IMR-90 (cell line): ENCODE measurements around the gene MEGF11. TPM values are rescaled to one million over a fixed set of nuclear protein-coding genes. Genes with fewer than 3 reads are reported as not detected.
A peak's percentile ranks its signal among the peaks of the same experiment; 100 is the strongest.

Experiments used
- ATAC-seq: fragments of 200-7000 bp; cut with Tn5 transposase; 2 replicates; pipeline ENCODE4 v1.9.1; 2020; ENCODE audit warnings: low read depth, mild to moderate bottlenecking, moderate library complexity
- BruUV-seq: library from RNA; stranded (reverse); fragments of 400-500 nt; replicated peaks from 2 replicates; lab custom pipeline; 2021; lab: Mats Ljungman, UMichigan
- CTCF ChIA-PET: fragments of 300-600 bp; formaldehyde crosslinking; extraction: SDS; loops from one replicate; lab custom pipeline; 2021; ENCODE audit warnings: antibody characterized with exemption; lab: Yijun Ruan, JAX
- POLR2A ChIA-PET: fragments of 300-600 bp; sonication (Branson Sonifier 250); formaldehyde crosslinking; loops from one replicate; lab custom pipeline; 2022; ENCODE audit warnings: antibody characterized with exemption; ENCODE audit not compliant: unreplicated experiment; lab: Charles Lee
- DNase-seq: peaks from one replicate; pipeline ENCODE4 v3.0.0; 2013
- H2AFZ ChIP-seq: replicated peaks from 2 replicates; pipeline ENCODE3; 2013; ENCODE audit warnings: low read length, mild to moderate bottlenecking; ENCODE audit not compliant: poor library complexity
- H2AK5ac ChIP-seq: 2 replicates; pipeline ENCODE4 v1.6.1; 2013; ENCODE audit warnings: low read depth, low read length, inconsistent platforms
- H2AK9ac ChIP-seq: replicated peaks from 2 replicates; pipeline ENCODE3; 2013; ENCODE audit warnings: mild to moderate bottlenecking, low read depth, low read length, moderate library complexity; ENCODE audit not compliant: poor library complexity
- H2BK120ac ChIP-seq: 2 replicates; pipeline ENCODE4 v1.6.1; 2013; ENCODE audit warnings: low read depth, low read length, inconsistent platforms
- H2BK15ac ChIP-seq: 3 replicates; pipeline ENCODE4 v1.6.1; 2013; ENCODE audit warnings: low read depth, low read length, inconsistent platforms
- H2BK20ac ChIP-seq: 2 replicates; pipeline ENCODE4 v1.6.1; 2013; ENCODE audit warnings: low read depth, mild to moderate bottlenecking, inconsistent platforms, low read length, moderate library complexity
- H2BK5ac ChIP-seq: 2 replicates; pipeline ENCODE4 v1.6.1; 2013; ENCODE audit warnings: mild to moderate bottlenecking, low read depth, low read length, inconsistent platforms; ENCODE audit not compliant: poor library complexity, severe bottlenecking
- H3K14ac ChIP-seq: replicated peaks from 2 replicates; pipeline ENCODE4 v1.6.1; 2013; ENCODE audit warnings: low read depth, low read length, inconsistent platforms
- H3K18ac ChIP-seq: 2 replicates; pipeline ENCODE4 v1.6.1; 2013; ENCODE audit warnings: low read depth, low read length, control low read depth
- H3K23ac ChIP-seq: 2 replicates; pipeline ENCODE4 v1.6.1; 2013; ENCODE audit warnings: low read depth, low read length, inconsistent platforms
- H3K27ac ChIP-seq: 2 replicates; pipeline ENCODE4 v1.5.1; 2013; ENCODE audit warnings: mild to moderate bottlenecking, control low read depth, low read length; ENCODE audit not compliant: insufficient read depth
- H3K27me3 ChIP-seq: 2 replicates; pipeline ENCODE4 v1.6.1; 2013; ENCODE audit warnings: low read length; ENCODE audit not compliant: control insufficient read depth, insufficient read depth
- H3K36me3 ChIP-seq: 2 replicates; pipeline ENCODE4 v1.6.1; 2013; ENCODE audit warnings: low read length, mixed read lengths; ENCODE audit not compliant: control insufficient read depth, insufficient read depth
- H3K4ac ChIP-seq: 2 replicates; pipeline ENCODE4 v1.6.1; 2013; ENCODE audit warnings: low read depth, low read length, inconsistent platforms
- H3K4me1 ChIP-seq: 2 replicates; pipeline ENCODE4 v1.6.1; 2013; ENCODE audit warnings: low read length, mixed read lengths; ENCODE audit not compliant: control insufficient read depth, insufficient read depth
- H3K4me2 ChIP-seq: 2 replicates; pipeline ENCODE4 v1.6.1; 2013; ENCODE audit warnings: low read depth, mild to moderate bottlenecking, control low read depth, low read length, moderate library complexity
- H3K4me3 ChIP-seq: 2 replicates; pipeline ENCODE4 v1.5.1; 2013; ENCODE audit warnings: low read depth, mild to moderate bottlenecking, control low read depth, low read length, moderate library complexity; ENCODE audit not compliant: insufficient read depth
- H3K56ac ChIP-seq: 2 replicates; pipeline ENCODE4 v1.6.1; 2013; ENCODE audit warnings: low read length, inconsistent platforms; ENCODE audit not compliant: insufficient read depth; ENCODE audit errors: extremely low read depth
- H3K79me1 ChIP-seq, 2 experiments: 2 replicates each; pipeline ENCODE4 v1.6.1; 2013; ENCODE audit warnings: low read length in 2 of 2, inconsistent platforms in 1 of 2, low read depth in 1 of 2
- H3K9ac ChIP-seq: 2 replicates; pipeline ENCODE4 v1.6.1; 2013; ENCODE audit warnings: low read depth, low read length, control low read depth
- H3K9me1 ChIP-seq: 2 replicates; pipeline ENCODE4 v1.6.1; 2013; ENCODE audit warnings: low read length, inconsistent platforms; ENCODE audit not compliant: insufficient read depth
- H3K9me3 ChIP-seq: 2 replicates; pipeline ENCODE4 v1.6.1; 2013; ENCODE audit warnings: low read length; ENCODE audit not compliant: control insufficient read depth, insufficient read depth
- H4K20me1 ChIP-seq: 2 replicates; pipeline ENCODE4 v1.6.1; 2013; ENCODE audit warnings: low read length, inconsistent platforms; ENCODE audit not compliant: insufficient read depth
- H4K5ac ChIP-seq: 2 replicates; pipeline ENCODE4 v1.6.1; 2013; ENCODE audit warnings: mild to moderate bottlenecking, low read depth, low read length, control low read depth
- H4K8ac ChIP-seq, 2 experiments: 2 replicates each; pipeline ENCODE4 v1.6.1; 2013; ENCODE audit warnings: low read depth in 2 of 2, low read length in 2 of 2, control low read depth in 1 of 2, inconsistent platforms in 1 of 2
- H4K91ac ChIP-seq: 2 replicates; pipeline ENCODE4 v1.6.1; 2013; ENCODE audit warnings: low read depth, low read length, inconsistent platforms; ENCODE audit not compliant: insufficient read depth
- BHLHE40 ChIP-seq: fragments of 150-350 bp; IDR thresholded peaks from 2 replicates; pipeline ENCODE4 v1.6.1; 2016; ENCODE audit warnings: mild to moderate bottlenecking, low read depth, low read length
- CEBPB ChIP-seq: IDR thresholded peaks from 2 replicates; pipeline ENCODE4 v1.6.1; 2012; ENCODE audit warnings: low read depth, low read length, improper control_type of control experiment
- CHD1 ChIP-seq: IDR thresholded peaks from 2 replicates; pipeline ENCODE4 v1.6.1; 2012; ENCODE audit warnings: low read depth, low read length, improper control_type of control experiment
- CTCF ChIP-seq: conservative IDR thresholded peaks from 2 replicates; pipeline ENCODE4 v1.5.1; 2012; ENCODE audit warnings: mild to moderate bottlenecking, low read depth, low read length, improper control_type of control experiment
- RAD21 ChIP-seq: IDR thresholded peaks from 2 replicates; pipeline ENCODE4 v1.6.1; 2012; ENCODE audit warnings: low read length, improper control_type of control experiment
- RCOR1 ChIP-seq: IDR thresholded peaks from 2 replicates; pipeline ENCODE4 v1.6.1; 2012; ENCODE audit warnings: mild to moderate bottlenecking, low read length, improper control_type of control experiment; ENCODE audit not compliant: insufficient replicate concordance
- RFX5 ChIP-seq: IDR thresholded peaks from 2 replicates; pipeline ENCODE4 v1.8.0; 2012; ENCODE audit warnings: low read depth, mild to moderate bottlenecking, low read length, moderate library complexity
- SMC3 ChIP-seq: fragments of 150-350 bp; IDR thresholded peaks from 2 replicates; pipeline ENCODE4 v1.6.1; 2016; ENCODE audit warnings: low read depth, mild to moderate bottlenecking, antibody characterized with exemption, low read length, moderate library complexity
- WGBS, 2 experiments: methylation state at CpG; one replicate each; pipeline versions ENCODE4 v1.1.5 to v1.1.7; 2013; ENCODE audit warnings: missing lambda C conversion rate in 2 of 2; ENCODE audit not compliant: insufficient read length in 1 of 2; ENCODE audit errors: extremely low coverage in 2 of 2; 5-methylcytosine and 5-hydroxymethylcytosine counted together
- dilution Hi-C: fragments of 300-500 bp; cut with HindIII; formaldehyde crosslinking; loops from one replicate; pipeline ENCODE4 v1.14.3; 2018; ENCODE audit warnings: low sequenced_read_pairs; ENCODE audit not compliant: unreplicated experiment
- in situ Hi-C: fragments of 300-500 bp; cut with MboI; formaldehyde crosslinking; loops from 3 replicates; pipeline ENCODE4 v1.14.3; 2019; ENCODE audit warnings: low sequenced_read_pairs, inconsistent platforms, mixed read lengths
- intact Hi-C: fragments of 100-400 bp; cut with micrococcal nuclease; formaldehyde crosslinking; loops from 2 replicates; pipeline ENCODE4 v1.10.0; 2022
- polyA plus RNA-seq, 3 experiments: library from polyadenylated mRNA; depleted of rRNA; stranded (reverse); fragments of >200 nt; gene quantifications; 2 replicates each; pipeline ENCODE4 v1.2.3, GENCODE V29; 2012; ENCODE audit warnings: low replicate concordance in 1 of 3
- total RNA-seq: library from RNA; depleted of rRNA; stranded (reverse); fragments of >200 nt; gene quantifications from 2 replicates; pipeline ENCODE4 v1.2.3, GENCODE V29; 2012

MEGF11 gene
- total and polyA plus RNA-seq, 2 of the 4 experiments (the other 2 are of a cell fraction): not detected

- no peak overlapping the region for H3K9ac ChIP-seq
- peak; percentile 53 for DNase-seq
- TF ChIP-seq RFX5: no peak
- TF ChIP-seq BHLHE40: no peak
- no peak for TF ChIP-seq RCOR1
- no peak for TF ChIP-seq CHD1
- peak; percentile 78 for TF ChIP-seq SMC3
- TF ChIP-seq CTCF: peak; percentile 68
- peak; percentile 73 for TF ChIP-seq RAD21
- TF ChIP-seq CEBPB: no peak
- BruUV-seq: no TSS peak
- no peak overlapping the region for H3K18ac ChIP-seq
- 86% methylated on average over 4 of the region's 12 CpGs; no CpG with 5 or more reads in 1 of the 2 experiments for WGBS, 2 experiments
- no peak overlapping the region for H4K8ac ChIP-seq
- no peak overlapping the region for H2AFZ ChIP-seq
- ChIA-PET CTCF (interaction anchor here (0.6 to 2.3 kb wide), 12 partner anchors 12 to 1026 kb away, joined by 3 to 6 read pairs (median 5); partner anchors contain the start of genes INTS14 and SLC24A1), POLR2A (no interaction called here)
- H2BK15ac ChIP-seq: no peak overlapping the region
- no peak overlapping the region for H3K4ac ChIP-seq
- no peak overlapping the region for H3K4me2 ChIP-seq
- no peak overlapping the region for H2BK120ac ChIP-seq
- no peak overlapping the region for H3K27ac ChIP-seq
- no peak overlapping the region for H2AK5ac ChIP-seq
- H3K14ac ChIP-seq: no peak overlapping the region
- H3K9me1 ChIP-seq: no peaks in the 10 kb centered on the region
- no peak; the same call in 1 of the 2 replicates for ATAC-seq
- H4K20me1 ChIP-seq: no peaks in the 10 kb centered on the region
- no peaks in the 10 kb centered on the region for H3K9me3 ChIP-seq
- no peaks in the 10 kb centered on the region for H3K79me1 ChIP-seq
- H3K56ac ChIP-seq: no peak overlapping the region
- H2BK5ac ChIP-seq: no peak overlapping the region
- H3K23ac ChIP-seq: no peak overlapping the region
- no peak overlapping the region for H2AK9ac ChIP-seq
- dilution Hi-C loops: no loop called here
- H4K91ac ChIP-seq: no peak overlapping the region
- H3K36me3 ChIP-seq: no peaks in the 10 kb centered on the region
- H3K27me3 ChIP-seq: peaks cover 1% of the 10 kb centered on the region; the same call in 1 of the 2 replicates
- intact Hi-C loops: loop anchor here (2.0 to 5.0 kb wide), 2 partner anchors 65 to 218 kb away; partner anchors contain the start of gene DENND4A
- H2BK20ac ChIP-seq: no peak overlapping the region
- H3K4me3 ChIP-seq: no peak overlapping the region
- in situ Hi-C loops: loop anchor here (5.0 kb wide), 1 partner anchor 210 kb away; no protein-coding TSS in a partner anchor
- no peak overlapping the region for H4K5ac ChIP-seq
- H3K4me1 ChIP-seq: no peaks in the 10 kb centered on the region
These were observed 396.6 kb downstream of the MEGF11 start for GRCh38 chr15:65856821-65857455.
